H9 (cell line): ENCODE measurements around the gene BLNK. TPM values are rescaled to one million over a fixed set of nuclear protein-coding genes. Genes with fewer than 3 reads are reported as not detected.

Source experiments
- DNase-seq: peaks from one replicate; pipeline ENCODE4 v3.0.0-alpha.2; 2017
- H2AFZ ChIP-seq: one replicate; pipeline ENCODE4 v1.6.1; 2013; ENCODE audit warnings: mild to moderate bottlenecking, low read length, control low read depth, moderate library complexity
- H2AK5ac ChIP-seq: 2 replicates; pipeline ENCODE4 v1.6.1; 2013; ENCODE audit warnings: low read length, control low read depth, mixed read lengths; ENCODE audit not compliant: insufficient read length
- H2BK120ac ChIP-seq: one replicate; pipeline ENCODE4 v1.6.1; 2013; ENCODE audit warnings: low read depth, mild to moderate bottlenecking, low read length, control low read depth, inconsistent platforms; ENCODE audit not compliant: poor library complexity, severe bottlenecking
- H2BK12ac ChIP-seq: 2 replicates; pipeline ENCODE4 v1.6.1; 2013; ENCODE audit warnings: low read length, control low read depth, mixed read lengths, low read depth; ENCODE audit not compliant: insufficient read length
- H2BK15ac ChIP-seq: 2 replicates; pipeline ENCODE4 v1.6.1; 2013; ENCODE audit warnings: low read depth, low read length, control low read depth
- H2BK20ac ChIP-seq: one replicate; pipeline ENCODE4 v1.6.1; 2013; ENCODE audit warnings: low read depth, mild to moderate bottlenecking, low read length, control low read depth, inconsistent platforms; ENCODE audit not compliant: poor library complexity, severe bottlenecking
- H2BK5ac ChIP-seq: 2 replicates; pipeline ENCODE4 v1.6.1; 2013; ENCODE audit warnings: low read length, control low read depth, mixed read lengths; ENCODE audit not compliant: insufficient read length
- H3K14ac ChIP-seq: 2 replicates; pipeline ENCODE4 v1.6.1; 2013; ENCODE audit warnings: low read length, control low read depth; ENCODE audit not compliant: insufficient read depth
- H3K18ac ChIP-seq: 2 replicates; pipeline ENCODE4 v1.6.1; 2013; ENCODE audit warnings: low read depth, mild to moderate bottlenecking, mixed read lengths, low read length, control low read depth; ENCODE audit not compliant: insufficient read length
- H3K23ac ChIP-seq: 2 replicates; pipeline ENCODE4 v1.6.1; 2013; ENCODE audit warnings: low read length, control low read depth, mixed read lengths, low read depth; ENCODE audit not compliant: insufficient read length
- H3K23me2 ChIP-seq: 2 replicates; pipeline ENCODE4 v1.6.1; 2013; ENCODE audit warnings: low read depth, mild to moderate bottlenecking, mixed read lengths, low read length, control low read depth; ENCODE audit not compliant: insufficient read length, poor library complexity, severe bottlenecking
- H3K27ac ChIP-seq: 2 replicates; pipeline ENCODE4 v1.5.1; 2013; ENCODE audit warnings: low read length, control low read depth, mixed read lengths, low read depth; ENCODE audit not compliant: insufficient read length
- H3K27me3 ChIP-seq: 2 replicates; pipeline ENCODE4 v1.6.1; 2013; ENCODE audit warnings: low read length, control low read depth, inconsistent platforms; ENCODE audit not compliant: insufficient read depth
- H3K4ac ChIP-seq: 2 replicates; pipeline ENCODE4 v1.6.1; 2013; ENCODE audit warnings: low read depth, mild to moderate bottlenecking, control low read depth, inconsistent platforms, low read length, moderate library complexity
- H3K4me1 ChIP-seq: 2 replicates; pipeline ENCODE4 v1.6.1; 2013; ENCODE audit warnings: low read length, control low read depth, inconsistent platforms; ENCODE audit not compliant: insufficient read depth
- H3K4me2 ChIP-seq: 2 replicates; pipeline ENCODE4 v1.6.1; 2013; ENCODE audit warnings: low read length, control low read depth, mixed read lengths; ENCODE audit not compliant: insufficient read length, insufficient read depth
- H3K56ac ChIP-seq: 2 replicates; pipeline ENCODE4 v1.6.1; 2013; ENCODE audit warnings: low read depth, mild to moderate bottlenecking, mixed read lengths, low read length, control low read depth; ENCODE audit not compliant: insufficient read length
- H3K79me1 ChIP-seq: 2 replicates; pipeline ENCODE4 v1.6.1; 2013; ENCODE audit warnings: low read depth, mild to moderate bottlenecking, moderate library complexity, low read length, control low read depth, inconsistent platforms; ENCODE audit not compliant: insufficient read depth, poor library complexity, severe bottlenecking
- H3K79me2 ChIP-seq: 2 replicates; pipeline ENCODE4 v1.6.1; 2013; ENCODE audit warnings: low read length, control low read depth, inconsistent platforms; ENCODE audit not compliant: insufficient read depth
- H3K9ac ChIP-seq: 2 replicates; pipeline ENCODE4 v1.6.1; 2013; ENCODE audit warnings: low read length, control low read depth, mixed read lengths; ENCODE audit not compliant: insufficient read length; ENCODE audit errors: extremely low read depth
- H3K9me3 ChIP-seq: one replicate; pipeline ENCODE4 v1.6.1; 2013; ENCODE audit warnings: low read depth, low read length, inconsistent platforms; ENCODE audit not compliant: control insufficient read depth
- H3T11ph ChIP-seq: one replicate; pipeline ENCODE4 v1.6.1; 2013; ENCODE audit warnings: mild to moderate bottlenecking, low read length, control low read depth, inconsistent platforms
- H4K20me1 ChIP-seq: one replicate; pipeline ENCODE4 v1.6.1; 2013; ENCODE audit not compliant: control insufficient read depth, insufficient read length, insufficient read depth
- H4K5ac ChIP-seq: 2 replicates; pipeline ENCODE4 v1.6.1; 2013; ENCODE audit warnings: low read depth, mild to moderate bottlenecking, mixed read lengths, low read length, control low read depth; ENCODE audit not compliant: insufficient read length
- H4K8ac ChIP-seq: replicated peaks from 2 replicates; pipeline ENCODE4 v1.6.1; 2013; ENCODE audit warnings: low read length, control low read depth, mixed read lengths, low read depth; ENCODE audit not compliant: insufficient read length
- H4K91ac ChIP-seq: 2 replicates; pipeline ENCODE4 v1.6.1; 2013; ENCODE audit warnings: low read depth, mild to moderate bottlenecking, moderate library complexity, mixed read lengths, low read length, control low read depth; ENCODE audit not compliant: insufficient read length
- H3K27ac Mint-ChIP-seq, 3 experiments: 2 replicates in 2 of 3; 3 replicates in 1 of 3; pipeline ENCODE4 v1.8.0; 2020 to 2021; ENCODE audit warnings: mixed read lengths in 3 of 3, mild to moderate bottlenecking in 1 of 3, moderate library complexity in 1 of 3
- H3K27me3 Mint-ChIP-seq: 2 replicates; pipeline ENCODE4 v1.8.0; 2021; ENCODE audit warnings: low read depth, mild to moderate bottlenecking, moderate library complexity, mixed read lengths
- H3K36me3 Mint-ChIP-seq, 3 experiments: 2 replicates in 2 of 3; 3 replicates in 1 of 3; pipeline ENCODE4 v1.8.0; 2020 to 2021; ENCODE audit warnings: low read depth in 3 of 3, mixed read lengths in 3 of 3; ENCODE audit not compliant: insufficient read depth in 1 of 3
- H3K4me1 Mint-ChIP-seq, 2 experiments: 2 replicates each; pipeline ENCODE4 v1.8.0; 2020; ENCODE audit warnings: mixed read lengths in 2 of 2
- H3K4me3 Mint-ChIP-seq, 2 experiments: 2 replicates in 1 of 2; 3 replicates in 1 of 2; pipeline ENCODE4 v1.8.0; 2020 to 2021; ENCODE audit warnings: mild to moderate bottlenecking in 2 of 2, mixed read lengths in 2 of 2, moderate library complexity in 1 of 2
- H3K9me3 Mint-ChIP-seq, 2 experiments: 2 replicates in 1 of 2; 3 replicates in 1 of 2; pipeline ENCODE4 v1.8.0; 2020; ENCODE audit warnings: mild to moderate bottlenecking in 2 of 2, mixed read lengths in 2 of 2, moderate library complexity in 1 of 2
- WGBS: extraction: QIAGEN DNeasy Blood & Tissue Kit; methylation state at CpG from one replicate; pipeline ENCODE4 v1.1.7; 2013; ENCODE audit warnings: missing lambda C conversion rate, low lambda C conversion rate, mixed read lengths; ENCODE audit not compliant: insufficient read length; ENCODE audit errors: extremely low coverage; 5-methylcytosine and 5-hydroxymethylcytosine counted together
- total RNA-seq: library from RNA; stranded (reverse); gene quantifications from 2 replicates; pipeline ENCODE4 v1.2.1, GENCODE V29; 2021
- TF ChIP-seq, protein P1 (sequence below): fragments of 200-600 bp; sonication (generic); conservative IDR thresholded peaks from 3 replicates; pipeline ENCODE4 v1.8.0; 2021; ENCODE audit warnings: antibody characterized with exemption, mild to moderate bottlenecking

The BLNK gene
- total RNA-seq, 1 experiment from 2014 or later: not detected

DNA sequence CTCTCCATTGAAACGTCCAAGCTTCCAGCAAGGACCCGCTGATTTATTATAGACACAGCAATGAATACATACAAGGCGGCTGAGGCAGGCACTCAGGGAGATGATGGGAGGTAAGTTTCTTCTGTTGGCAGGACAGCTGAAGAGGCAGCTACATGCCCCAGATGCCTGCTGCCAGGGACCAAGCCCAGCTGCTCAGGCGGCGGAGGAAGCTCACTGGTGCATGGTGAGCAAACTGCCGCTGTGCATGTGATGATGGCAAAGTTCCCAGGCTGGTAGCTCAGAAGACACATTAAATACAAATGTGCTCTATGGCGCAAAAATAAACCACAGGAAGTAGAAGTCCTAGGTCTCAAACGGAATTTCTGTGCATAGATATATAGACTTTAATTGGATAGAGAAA lies 35.1 kb upstream of the BLNK start:
- no peak overlapping the region for H3K14ac ChIP-seq
- H3K79me1 ChIP-seq: no peaks in the 10 kb centered on the region
- H2BK120ac ChIP-seq: no peak overlapping the region
- no peak overlapping the region for H2AK5ac ChIP-seq
- no peak overlapping the region for H3K27ac ChIP-seq
- H2BK20ac ChIP-seq: no peak overlapping the region
- H3K4me1 ChIP-seq: peaks cover 12% of the 10 kb centered on the region; the same call in 1 of the 2 replicates
- no peak overlapping the region for H3K9ac ChIP-seq
- Mint-ChIP-seq H3K36me3 (no peaks in the 10 kb centered on the region; a peak in 1 of 7 replicates), H3K27ac (no peak overlapping the region), H3K4me1 (peaks cover 47 to 52% of the 10 kb centered on the region in 2 experiments), H3K27me3 (peaks cover under 1% of the 10 kb centered on the region), H3K9me3 (no peaks in the 10 kb centered on the region), H3K4me3 (no peak overlapping the region)
- 0 out of 2 replicates have a peak overlapping the region, but pooled peaks have one; percentile 80 for H2BK15ac ChIP-seq
- no peak overlapping the region for H3K23ac ChIP-seq
- no peaks in the 10 kb centered on the region for H4K20me1 ChIP-seq
- H3K79me2 ChIP-seq: no peaks in the 10 kb centered on the region
- H3K56ac ChIP-seq: no peak overlapping the region
- TF ChIP-seq, protein P1, sequence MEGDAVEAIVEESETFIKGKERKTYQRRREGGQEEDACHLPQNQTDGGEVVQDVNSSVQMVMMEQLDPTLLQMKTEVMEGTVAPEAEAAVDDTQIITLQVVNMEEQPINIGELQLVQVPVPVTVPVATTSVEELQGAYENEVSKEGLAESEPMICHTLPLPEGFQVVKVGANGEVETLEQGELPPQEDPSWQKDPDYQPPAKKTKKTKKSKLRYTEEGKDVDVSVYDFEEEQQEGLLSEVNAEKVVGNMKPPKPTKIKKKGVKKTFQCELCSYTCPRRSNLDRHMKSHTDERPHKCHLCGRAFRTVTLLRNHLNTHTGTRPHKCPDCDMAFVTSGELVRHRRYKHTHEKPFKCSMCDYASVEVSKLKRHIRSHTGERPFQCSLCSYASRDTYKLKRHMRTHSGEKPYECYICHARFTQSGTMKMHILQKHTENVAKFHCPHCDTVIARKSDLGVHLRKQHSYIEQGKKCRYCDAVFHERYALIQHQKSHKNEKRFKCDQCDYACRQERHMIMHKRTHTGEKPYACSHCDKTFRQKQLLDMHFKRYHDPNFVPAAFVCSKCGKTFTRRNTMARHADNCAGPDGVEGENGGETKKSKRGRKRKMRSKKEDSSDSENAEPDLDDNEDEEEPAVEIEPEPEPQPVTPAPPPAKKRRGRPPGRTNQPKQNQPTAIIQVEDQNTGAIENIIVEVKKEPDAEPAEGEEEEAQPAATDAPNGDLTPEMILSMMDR: no peak
- no peak overlapping the region for H4K8ac ChIP-seq
- no peak overlapping the region for H3K18ac ChIP-seq
- no peak overlapping the region for H3T11ph ChIP-seq
- no peaks in the 10 kb centered on the region for H3K23me2 ChIP-seq
- H3K27me3 ChIP-seq: no peaks in the 10 kb centered on the region
- H3K9me3 ChIP-seq: no peaks in the 10 kb centered on the region
- no peak overlapping the region for H4K91ac ChIP-seq
- H3K4me2 ChIP-seq: no peak overlapping the region
- no peak for DNase-seq
- H2AFZ ChIP-seq: no peak overlapping the region
- H3K4ac ChIP-seq: no peak overlapping the region
- no CpG with 5 or more reads among the region's 8 CpGs for WGBS
- no peak overlapping the region for H2BK5ac ChIP-seq
- H2BK12ac ChIP-seq: no peak overlapping the region
- no peak overlapping the region for H4K5ac ChIP-seq
